ENCODE measurements around the gene FAM186B.

DNA sequence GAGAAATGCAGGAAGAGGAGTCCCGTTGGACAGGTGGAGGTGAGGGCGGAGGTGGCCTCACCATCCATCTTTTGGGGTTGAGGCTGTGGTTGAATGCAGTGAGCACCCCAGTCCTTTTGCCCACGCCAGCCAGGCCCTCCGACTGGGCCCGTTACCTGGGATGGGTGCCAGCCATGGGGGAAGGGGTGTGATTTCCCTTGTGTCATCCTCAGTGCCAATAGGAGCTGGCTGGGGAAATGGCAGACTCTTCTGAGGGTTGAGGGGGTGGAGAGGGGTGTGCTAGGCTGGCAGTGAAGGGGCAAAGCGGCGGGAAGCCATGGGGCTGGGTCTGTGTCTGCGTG, 57.0 kb downstream of the FAM186B start:
- TF ChIP-seq, protein P1, sequence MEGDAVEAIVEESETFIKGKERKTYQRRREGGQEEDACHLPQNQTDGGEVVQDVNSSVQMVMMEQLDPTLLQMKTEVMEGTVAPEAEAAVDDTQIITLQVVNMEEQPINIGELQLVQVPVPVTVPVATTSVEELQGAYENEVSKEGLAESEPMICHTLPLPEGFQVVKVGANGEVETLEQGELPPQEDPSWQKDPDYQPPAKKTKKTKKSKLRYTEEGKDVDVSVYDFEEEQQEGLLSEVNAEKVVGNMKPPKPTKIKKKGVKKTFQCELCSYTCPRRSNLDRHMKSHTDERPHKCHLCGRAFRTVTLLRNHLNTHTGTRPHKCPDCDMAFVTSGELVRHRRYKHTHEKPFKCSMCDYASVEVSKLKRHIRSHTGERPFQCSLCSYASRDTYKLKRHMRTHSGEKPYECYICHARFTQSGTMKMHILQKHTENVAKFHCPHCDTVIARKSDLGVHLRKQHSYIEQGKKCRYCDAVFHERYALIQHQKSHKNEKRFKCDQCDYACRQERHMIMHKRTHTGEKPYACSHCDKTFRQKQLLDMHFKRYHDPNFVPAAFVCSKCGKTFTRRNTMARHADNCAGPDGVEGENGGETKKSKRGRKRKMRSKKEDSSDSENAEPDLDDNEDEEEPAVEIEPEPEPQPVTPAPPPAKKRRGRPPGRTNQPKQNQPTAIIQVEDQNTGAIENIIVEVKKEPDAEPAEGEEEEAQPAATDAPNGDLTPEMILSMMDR (IDR thresholded peaks at IDR 0.05; ENCODE audit: poor library complexity): no peak
- TF ChIP-seq EZH2 (IDR thresholded peaks at IDR 0.05; ENCODE audit: borderline replicate concordance): no peak

All from hepatocyte (in vitro differentiated cells).